SJSA1 (cell line): ENCODE data around the gene PRSS50. TPM values are rescaled to one million over a fixed set of nuclear protein-coding genes. Genes with fewer than 3 reads are reported as not detected.

Source experiments
- DNase-seq, 2 experiments: peaks; one replicate each; pipeline ENCODE4 v3.0.0-alpha.2; 2015 to 2020; ENCODE audit warnings: low spot score in 2 of 2, low read depth in 1 of 2
- H3K27ac ChIP-seq: fragments of 250-450 bp; sonication (Bioruptor Pico); 2 replicates; pipeline ENCODE4 v1.5.1; 2020; ENCODE audit warnings: mild to moderate bottlenecking, moderate library complexity
- H3K27me3 ChIP-seq: fragments of 250-450 bp; sonication (Bioruptor Pico); replicated peaks from 2 replicates; pipeline ENCODE4 v1.5.1; 2020; ENCODE audit warnings: mild to moderate bottlenecking, moderate library complexity
- H3K36me3 ChIP-seq: fragments of 250-450 bp; sonication (Bioruptor Pico); 2 replicates; pipeline ENCODE4 v1.5.1; 2020; ENCODE audit warnings: mild to moderate bottlenecking
- H3K4me1 ChIP-seq: fragments of 250-450 bp; sonication (Bioruptor Pico); replicated peaks from 2 replicates; pipeline ENCODE4 v1.6.1; 2021; ENCODE audit warnings: mild to moderate bottlenecking
- H3K4me3 ChIP-seq: fragments of 250-450 bp; sonication (Bioruptor Pico); 2 replicates; pipeline ENCODE4 v1.5.1; 2020; ENCODE audit warnings: mild to moderate bottlenecking
- H3K9me3 ChIP-seq: fragments of 250-450 bp; sonication (Bioruptor Pico); replicated peaks from 2 replicates; pipeline ENCODE4 v1.5.1; 2020; ENCODE audit warnings: mild to moderate bottlenecking
- total RNA-seq: library from RNA; depleted of rRNA; stranded (reverse); fragments of >200 nt; shearing (Covaris generic); gene quantifications from 2 replicates; pipeline ENCODE4 v1.2.3, GENCODE V29; 2014

Gene PRSS50
- total RNA-seq, 1 experiment from 2014 or later, result not detected

DNA sequence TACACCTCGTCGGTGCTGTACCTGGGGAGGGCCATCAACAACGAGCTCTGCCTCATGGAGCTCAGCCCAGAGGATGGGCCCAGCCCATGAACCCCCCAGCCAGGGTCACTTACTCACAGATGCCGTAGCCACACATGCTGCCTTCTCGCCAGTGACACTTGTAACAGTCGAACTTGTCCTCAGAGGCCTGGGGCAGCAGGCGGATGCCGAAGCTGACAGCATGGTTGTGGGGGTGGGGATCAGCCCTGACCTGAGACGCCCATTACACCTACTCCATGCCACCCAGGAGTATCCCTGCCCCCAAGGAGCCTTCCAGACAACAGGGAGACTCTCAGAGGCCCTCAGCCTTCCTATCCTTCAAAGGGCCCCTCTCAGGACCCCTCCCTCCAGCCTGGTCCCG is 36.3 kb downstream of the PRSS50 start:
- Histone ChIP-seq H3K9me3 (no peaks in the 10 kb centered on the region), H3K36me3 (no peaks in the 10 kb centered on the region), H3K27me3 (no peaks in the 10 kb centered on the region), H3K4me3 (no peak overlapping the region), H3K27ac (no peak overlapping the region), H3K4me1 (no peaks in the 10 kb centered on the region)
- no peak for DNase-seq

DNA sequence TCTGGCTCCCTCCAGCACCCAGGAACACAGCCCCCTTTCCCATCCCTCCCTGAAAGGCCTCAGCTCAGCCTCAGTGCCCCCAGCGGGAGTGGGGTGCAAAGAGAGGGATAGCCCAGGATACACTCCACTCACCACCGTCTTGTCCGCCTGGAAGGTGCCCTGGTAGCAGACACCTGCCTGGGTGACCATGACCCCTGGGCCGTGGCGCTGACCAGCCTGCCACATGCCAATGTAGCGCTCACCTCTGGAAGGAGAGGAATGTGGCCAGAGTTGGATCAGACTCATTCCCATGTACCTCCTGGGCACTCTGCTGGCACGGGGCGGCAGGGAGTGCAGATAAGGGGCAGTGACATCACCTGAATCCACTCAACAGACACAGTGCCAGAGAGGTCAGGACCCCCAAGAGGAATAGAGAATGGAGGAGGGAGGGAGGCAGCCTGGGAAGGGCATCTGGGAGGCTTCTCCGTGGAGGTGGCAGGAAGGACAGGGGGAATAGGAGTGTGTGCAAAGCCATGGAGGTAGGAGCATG is 37.3 kb downstream of the PRSS50 start:
- H3K4me1 ChIP-seq, result no peaks in the 10 kb centered on the region
- H3K27me3 ChIP-seq, result no peaks in the 10 kb centered on the region
- no peaks in the 10 kb centered on the region for H3K36me3 ChIP-seq
- no peak for DNase-seq
- H3K4me3 ChIP-seq, result no peak overlapping the region
- no peak overlapping the region for H3K27ac ChIP-seq
- H3K9me3 ChIP-seq, result no peaks in the 10 kb centered on the region

DNA sequence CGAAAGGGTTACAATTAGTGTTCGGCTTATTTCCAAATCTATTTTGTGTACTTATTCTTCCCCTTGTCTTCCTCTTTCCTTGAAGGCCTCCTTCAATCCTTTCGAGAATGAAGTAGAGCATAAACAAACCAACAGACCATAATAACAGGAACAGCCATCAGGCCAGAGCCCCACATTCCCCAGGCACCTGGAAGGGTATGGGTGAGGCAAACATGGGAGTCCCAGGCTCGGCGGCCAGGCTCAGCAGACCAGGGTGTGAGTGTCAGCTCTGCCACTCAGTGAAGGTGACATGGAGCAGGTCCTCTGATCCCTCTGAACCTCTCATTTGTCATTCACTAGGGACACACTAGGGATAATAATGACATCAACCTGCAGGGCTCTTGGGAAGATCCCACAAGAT is 38.0 kb downstream of the PRSS50 start:
- Histone ChIP-seq H3K9me3 (no peaks in the 10 kb centered on the region), H3K36me3 (no peaks in the 10 kb centered on the region), H3K4me1 (no peaks in the 10 kb centered on the region), H3K27me3 (no peaks in the 10 kb centered on the region), H3K4me3 (no peak overlapping the region), H3K27ac (no peak overlapping the region)
- DNase-seq, result no peak

DNA sequence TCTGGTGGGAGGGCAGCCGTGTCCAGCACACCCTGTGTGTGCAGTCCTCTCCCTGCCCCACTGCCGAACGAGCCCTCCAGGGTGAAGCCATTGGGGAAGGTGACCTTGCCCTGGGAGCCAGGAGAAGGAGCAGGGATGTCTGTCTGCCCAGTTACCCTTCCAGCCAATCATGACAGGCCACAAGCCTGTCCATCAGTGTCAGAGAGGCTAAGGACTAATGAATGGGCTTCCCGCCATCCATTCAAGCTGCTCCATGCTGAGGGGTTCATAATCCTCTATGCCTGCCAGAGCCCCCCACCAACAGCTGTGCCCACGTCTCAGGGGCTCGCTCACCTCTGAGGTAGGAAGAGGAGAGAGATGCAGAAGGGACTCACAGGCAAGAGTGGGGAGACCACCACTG is 39.4 kb downstream of the PRSS50 start:
- Histone ChIP-seq H3K9me3 (no peaks in the 10 kb centered on the region), H3K27me3 (no peaks in the 10 kb centered on the region), H3K27ac (no peak overlapping the region), H3K36me3 (no peaks in the 10 kb centered on the region), H3K4me3 (no peak overlapping the region), H3K4me1 (no peaks in the 10 kb centered on the region)
- DNase-seq, result no peak

DNA sequence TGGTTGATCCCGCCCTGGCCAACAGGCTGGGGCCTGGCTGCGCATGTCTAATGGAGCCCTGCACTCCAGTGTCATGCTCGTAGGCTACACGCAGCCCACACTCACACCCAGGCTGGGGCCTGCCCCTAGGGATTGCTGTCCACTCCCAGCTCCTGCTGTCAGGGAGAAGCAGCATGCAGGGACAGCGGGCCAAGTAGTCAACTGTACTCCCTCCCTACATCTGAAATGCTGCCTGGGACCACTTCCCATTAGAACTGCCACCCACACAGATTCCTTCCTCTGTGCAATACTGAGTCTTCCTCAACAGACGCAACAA is 40.3 kb downstream of the PRSS50 start:
- Histone ChIP-seq H3K4me3 (no peak overlapping the region), H3K36me3 (no peaks in the 10 kb centered on the region), H3K27ac (no peak overlapping the region), H3K27me3 (no peaks in the 10 kb centered on the region), H3K9me3 (no peaks in the 10 kb centered on the region), H3K4me1 (no peaks in the 10 kb centered on the region)
- no peak for DNase-seq

DNA sequence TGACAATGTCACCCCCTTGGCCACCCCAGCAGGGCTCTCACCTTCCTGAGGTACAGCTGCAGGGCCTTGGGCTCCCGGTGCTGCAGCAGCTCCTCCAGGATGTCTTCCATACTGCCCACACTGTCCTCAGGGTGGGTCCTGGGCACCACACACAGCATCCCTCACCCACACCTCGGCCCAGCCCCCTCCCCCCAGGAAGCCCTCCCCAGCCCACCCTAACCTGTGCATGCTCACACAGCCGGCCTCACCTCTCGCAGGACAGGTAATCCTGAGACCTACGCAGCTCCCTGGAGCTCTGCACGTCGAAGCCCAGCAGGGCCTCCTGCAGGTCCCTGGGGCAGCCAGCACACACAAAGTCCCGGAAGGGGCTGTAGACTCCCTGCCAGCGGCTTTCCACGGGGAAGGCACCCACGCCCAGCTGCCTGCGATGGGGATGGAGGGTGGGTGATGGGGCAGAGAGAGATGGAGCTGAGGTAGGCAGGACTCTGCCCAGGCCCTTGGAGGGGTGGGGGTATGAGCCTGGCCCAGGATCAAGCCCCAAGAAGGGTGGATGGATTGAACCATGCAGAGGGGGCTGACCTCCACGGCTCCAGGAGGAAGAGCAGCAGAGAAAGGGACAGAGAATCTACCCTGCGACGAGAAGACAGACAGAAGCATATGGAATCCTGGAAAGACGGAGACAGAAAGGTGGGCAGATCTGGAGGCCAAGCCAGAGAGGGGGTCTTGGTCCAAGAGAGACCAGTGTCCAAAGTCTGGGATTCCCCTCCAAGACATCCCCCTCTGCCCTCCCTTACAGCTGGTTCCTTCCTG is 40.9 kb downstream of the PRSS50 start:
- Histone ChIP-seq H3K4me1 (no peaks in the 10 kb centered on the region), H3K4me3 (no peak overlapping the region), H3K9me3 (no peaks in the 10 kb centered on the region), H3K27ac (no peak overlapping the region), H3K36me3 (no peaks in the 10 kb centered on the region), H3K27me3 (no peaks in the 10 kb centered on the region)
- no peak for DNase-seq

DNA sequence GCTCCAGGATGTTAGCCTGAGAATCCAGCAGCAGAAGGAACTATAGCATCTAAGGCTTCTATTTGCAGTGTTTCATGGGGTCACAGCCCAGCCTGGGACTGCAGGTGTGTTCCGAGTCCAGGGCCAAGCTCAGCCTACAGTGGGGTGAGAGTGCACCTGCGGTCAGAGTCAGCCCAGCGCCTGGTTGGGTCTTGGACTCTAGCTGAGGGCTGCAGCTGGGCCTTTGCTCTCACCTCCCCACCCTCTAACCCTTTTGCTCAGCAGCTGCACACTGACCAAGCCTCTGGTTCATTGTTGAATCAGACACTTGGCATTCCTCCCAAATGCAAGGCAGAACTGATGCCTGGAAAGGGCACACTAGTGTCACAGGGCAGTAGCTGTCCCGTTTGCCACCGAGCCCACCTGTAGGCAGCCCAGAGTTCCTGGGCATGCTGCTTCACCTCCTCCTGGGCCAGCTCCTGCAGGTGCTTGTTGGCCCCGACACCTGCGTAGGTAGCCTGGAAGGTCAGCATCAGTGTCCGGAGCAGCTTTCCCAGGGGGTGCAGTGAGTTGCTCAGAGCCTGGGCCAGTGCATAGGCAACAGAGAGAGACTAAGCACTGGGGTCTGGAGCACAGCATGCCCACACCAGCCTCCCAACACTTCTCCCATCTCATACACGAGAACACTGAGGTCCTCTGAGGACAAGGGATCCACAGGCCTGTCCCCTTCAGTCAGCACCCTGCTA is 41.7 kb downstream of the PRSS50 start:
- Histone ChIP-seq H3K4me1 (no peaks in the 10 kb centered on the region), H3K9me3 (no peaks in the 10 kb centered on the region), H3K36me3 (no peaks in the 10 kb centered on the region), H3K4me3 (no peak overlapping the region), H3K27ac (no peak overlapping the region), H3K27me3 (no peaks in the 10 kb centered on the region)
- DNase-seq, result no peak

DNA sequence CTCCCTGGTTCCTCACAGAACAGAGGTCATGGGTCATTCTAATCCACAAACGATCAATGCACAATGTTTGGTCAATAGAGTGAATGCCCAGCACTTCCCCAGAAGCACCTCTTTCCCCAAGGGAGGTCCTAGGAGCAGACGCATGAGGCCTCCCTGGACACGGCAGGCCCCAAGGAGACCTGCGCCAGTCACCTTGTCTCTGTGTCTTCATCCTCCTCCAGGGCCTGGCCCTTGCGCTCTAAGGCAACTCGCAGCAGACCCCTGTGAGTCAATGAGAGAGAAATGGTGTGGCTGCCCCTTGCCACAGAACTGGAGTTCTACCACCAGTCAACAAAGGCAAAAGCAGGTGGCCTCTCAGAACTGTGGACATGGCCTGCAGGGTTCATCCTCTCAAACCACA is 42.2 kb downstream of the PRSS50 start:
- no peak for DNase-seq

DNA sequence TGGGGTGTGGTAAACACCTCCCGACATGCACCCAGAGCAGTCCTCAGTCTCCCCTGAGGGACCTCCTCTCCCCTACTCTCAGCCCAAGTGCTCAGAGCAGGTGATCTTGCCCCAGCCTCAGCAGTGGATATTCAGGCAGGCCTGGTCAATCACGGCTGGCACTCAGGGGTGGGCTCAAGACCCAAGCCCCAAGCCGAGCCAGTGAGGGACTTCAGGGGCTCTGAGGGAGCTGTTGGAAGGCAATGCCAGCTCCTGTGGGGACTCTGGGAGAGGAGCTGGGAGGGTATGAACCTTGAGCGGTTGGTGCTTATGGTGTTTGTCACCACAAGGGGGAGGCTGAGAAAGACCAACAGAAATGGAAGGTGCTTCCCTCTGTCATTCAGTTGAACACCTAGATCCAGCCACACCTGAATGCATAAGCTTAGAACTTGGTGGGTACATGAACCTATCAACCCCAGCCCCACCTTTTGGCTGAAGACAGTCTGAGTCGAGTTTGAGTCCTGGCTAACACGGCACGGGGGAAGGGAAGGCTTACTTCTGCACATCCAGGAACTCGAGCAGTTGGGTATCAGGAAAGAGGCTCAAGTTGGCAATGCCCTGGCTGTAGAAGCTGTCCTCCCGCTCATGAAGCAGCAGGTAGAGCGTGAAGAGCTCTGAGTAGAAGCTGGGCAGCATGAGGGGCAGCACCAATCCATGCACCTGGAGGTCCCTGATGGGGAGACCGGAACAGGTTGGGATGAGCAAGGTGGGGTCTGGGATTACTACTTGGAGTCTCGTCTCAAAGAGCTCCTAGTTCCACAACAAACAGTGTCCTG is 43.4 kb downstream of the PRSS50 start:
- no peaks in the 10 kb centered on the region for H3K9me3 ChIP-seq
- H3K4me3 ChIP-seq, result no peak overlapping the region
- no peaks in the 10 kb centered on the region for H3K36me3 ChIP-seq
- H3K4me1 ChIP-seq, result no peaks in the 10 kb centered on the region
- no peak for DNase-seq
- no peak overlapping the region for H3K27ac ChIP-seq
- no peaks in the 10 kb centered on the region for H3K27me3 ChIP-seq

More for the DNA sequence above, 42.2 kb downstream of the PRSS50 start:
- H3K27ac ChIP-seq, result no peak overlapping the region
- H3K9me3 ChIP-seq, result no peaks in the 10 kb centered on the region
- H3K4me3 ChIP-seq, result no peak overlapping the region
- H3K4me1 ChIP-seq, result no peaks in the 10 kb centered on the region
- H3K27me3 ChIP-seq, result no peaks in the 10 kb centered on the region
- no peaks in the 10 kb centered on the region for H3K36me3 ChIP-seq

DNA sequence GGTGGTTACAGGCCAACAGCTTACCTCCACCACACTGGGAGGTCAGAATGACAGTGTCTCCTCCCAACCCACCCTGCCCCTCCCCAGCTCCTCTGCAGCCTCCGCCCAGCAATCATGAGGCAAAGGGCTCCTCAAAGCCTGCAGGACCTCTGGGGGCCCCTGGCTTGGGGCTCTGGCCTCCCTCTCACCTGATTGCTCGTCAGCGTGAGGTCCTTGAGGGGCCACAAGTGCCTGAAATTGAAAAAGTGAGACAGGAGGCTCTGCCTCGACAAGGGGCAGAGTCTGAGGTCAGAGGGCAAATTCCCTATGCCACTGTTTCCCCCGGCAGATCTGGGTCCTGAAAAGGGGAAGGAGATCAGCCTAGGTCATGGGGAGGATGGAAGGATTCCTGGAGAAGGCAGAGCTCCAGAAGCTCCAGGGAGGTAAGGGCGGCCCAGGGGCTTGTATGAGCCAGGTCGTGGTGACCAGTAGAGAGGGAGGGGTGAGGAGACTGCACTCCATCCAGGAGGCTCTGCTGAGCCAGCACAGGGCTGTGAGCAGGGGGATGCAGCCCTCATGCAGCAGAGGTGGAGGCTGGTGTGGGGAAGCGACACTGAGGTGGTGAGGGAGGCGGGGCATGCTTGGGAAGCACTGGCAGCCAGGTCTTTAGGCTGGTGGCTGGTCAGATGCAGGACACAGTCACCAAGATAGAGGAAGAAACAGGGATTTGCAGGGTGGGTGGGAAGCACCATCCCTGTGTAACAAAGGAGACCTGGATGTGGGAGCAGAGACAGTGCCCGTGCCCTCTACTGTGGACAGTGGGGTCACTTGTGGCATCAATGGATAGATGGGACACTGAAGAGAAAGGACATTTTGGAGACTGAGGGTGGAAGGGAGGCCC is 44.3 kb downstream of the PRSS50 start:
- H3K9me3 ChIP-seq, result no peaks in the 10 kb centered on the region
- no peaks in the 10 kb centered on the region for H3K4me1 ChIP-seq
- no peaks in the 10 kb centered on the region for H3K27me3 ChIP-seq
- H3K27ac ChIP-seq, result no peak overlapping the region
- no peak for DNase-seq
- no peak overlapping the region for H3K4me3 ChIP-seq
- no peaks in the 10 kb centered on the region for H3K36me3 ChIP-seq

DNA sequence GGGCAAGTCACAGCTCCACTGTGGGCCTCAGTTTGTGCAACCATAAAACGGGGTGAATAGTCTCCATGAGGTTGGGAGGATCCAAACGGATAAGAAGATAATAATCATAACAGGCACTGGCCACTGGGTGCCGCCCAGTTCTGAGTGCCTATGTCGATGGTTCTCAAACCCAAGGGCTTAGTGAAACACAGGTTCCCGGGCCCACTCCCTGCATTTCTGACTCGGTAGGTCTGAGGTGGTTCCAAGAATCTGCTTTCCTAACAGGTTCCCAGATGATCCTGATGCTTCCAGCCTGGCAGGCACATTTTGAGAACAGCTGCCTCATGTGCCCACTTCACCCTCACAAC is 45.3 kb downstream of the PRSS50 start:
- Histone ChIP-seq H3K4me3 (no peak overlapping the region), H3K27me3 (no peaks in the 10 kb centered on the region), H3K36me3 (no peaks in the 10 kb centered on the region), H3K4me1 (no peaks in the 10 kb centered on the region), H3K9me3 (no peaks in the 10 kb centered on the region), H3K27ac (no peak overlapping the region)
- no peak for DNase-seq

DNA sequence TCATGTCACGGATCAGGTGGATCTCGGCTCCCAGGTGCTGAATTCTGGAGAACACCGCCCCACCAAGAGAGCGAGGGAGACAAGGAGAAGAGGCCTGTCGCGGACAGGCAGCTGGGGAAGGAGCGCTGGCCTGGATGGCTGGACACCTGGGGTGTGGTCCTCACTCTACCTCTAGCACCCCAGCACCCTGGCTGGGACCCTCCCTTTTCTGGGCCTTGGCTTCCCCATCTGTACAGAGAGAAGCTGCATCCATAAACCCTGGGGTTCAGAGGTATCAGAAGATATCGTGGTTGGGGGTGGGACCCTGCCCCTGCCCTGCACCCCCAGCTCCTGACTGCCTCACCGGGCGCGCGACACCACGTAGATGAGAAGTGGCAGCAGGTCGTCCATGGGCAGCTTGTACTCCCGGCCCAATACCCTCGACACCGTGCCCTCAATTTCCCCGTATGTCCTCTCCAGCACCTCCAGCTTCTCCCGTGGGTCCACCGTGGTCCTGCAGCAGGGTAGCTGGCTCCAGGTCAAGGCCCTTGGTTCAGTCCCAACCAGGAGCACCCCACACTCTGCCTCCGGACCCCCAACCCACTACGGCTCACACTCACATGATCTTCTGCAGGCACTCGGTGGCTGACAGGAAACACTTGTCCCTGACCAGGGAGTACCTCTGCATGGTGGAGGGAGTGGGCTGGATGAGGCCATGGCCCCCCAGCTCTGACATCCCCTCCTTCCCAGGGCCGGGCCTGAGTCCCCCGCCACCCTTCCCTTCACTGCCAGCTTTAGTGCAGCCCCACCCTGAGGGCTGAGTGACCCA is 45.9 kb downstream of the PRSS50 start:
- Histone ChIP-seq H3K9me3 (no peaks in the 10 kb centered on the region), H3K36me3 (no peaks in the 10 kb centered on the region), H3K4me3 (no peak overlapping the region), H3K27me3 (no peaks in the 10 kb centered on the region), H3K4me1 (no peaks in the 10 kb centered on the region), H3K27ac (no peak overlapping the region)
- no peak for DNase-seq
